ENCODE results near the gene ANKS1A. TPM values are rescaled to one million over a fixed set of nuclear protein-coding genes. Genes with fewer than 3 reads are reported as not detected.
"Not testable (repeated sequence)": the region's sequence is repeated elsewhere in the genome, so short reads cannot be mapped to it uniquely, and the experiment has no call there.

The ANKS1A gene
- total RNA-seq, 2 donors from 2014 or later: 20.5 to 68.4 TPM

DNA sequence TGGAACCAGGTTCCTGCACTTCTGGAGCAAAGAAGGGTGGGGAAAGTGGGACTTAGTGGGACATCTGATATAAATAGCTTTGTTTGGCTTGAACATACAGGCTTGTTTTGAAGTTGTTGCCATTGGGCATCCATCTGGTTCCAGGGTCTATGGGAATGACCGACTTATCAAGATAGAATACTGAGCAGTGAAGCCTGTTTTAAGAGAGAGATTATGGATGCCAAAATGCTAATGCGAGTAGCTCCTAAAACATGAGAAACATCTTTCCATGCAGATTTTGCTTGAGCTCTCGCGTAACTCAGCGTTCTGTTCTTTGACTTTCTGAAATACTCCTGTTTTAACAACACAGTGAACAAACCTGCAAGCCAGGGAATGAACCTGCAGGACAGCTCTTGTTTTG lies 98.5 kb downstream of the ANKS1A start:
- no peak overlapping the region for H3K27ac ChIP-seq
- H3K9me3 ChIP-seq: no peaks in the 10 kb centered on the region
- no peaks in the 10 kb centered on the region for H3K27me3 ChIP-seq (replicated peaks; ENCODE audit: insufficient read depth)
- TF ChIP-seq POLR2AphosphoS5 (IDR thresholded peaks at IDR 0.05): no peak
- no peak overlapping the region for H3K4me3 ChIP-seq
- intact Hi-C loops (cut with DNase I): loop anchor here (1.0 to 5.0 kb wide), 3 partner anchors 153 to 255 kb away; no protein-coding TSS in a partner anchor
- no peak for DNase-seq (ENCODE audit: low spot score)
- peaks cover 0 to 5% of the 10 kb centered on the region in 2 donors for H3K36me3 ChIP-seq
- 90% methylated on average over 5 of the region's 5 CpGs for WGBS
- H3K4me1 ChIP-seq (replicated peaks): no peaks in the 10 kb centered on the region

DNA sequence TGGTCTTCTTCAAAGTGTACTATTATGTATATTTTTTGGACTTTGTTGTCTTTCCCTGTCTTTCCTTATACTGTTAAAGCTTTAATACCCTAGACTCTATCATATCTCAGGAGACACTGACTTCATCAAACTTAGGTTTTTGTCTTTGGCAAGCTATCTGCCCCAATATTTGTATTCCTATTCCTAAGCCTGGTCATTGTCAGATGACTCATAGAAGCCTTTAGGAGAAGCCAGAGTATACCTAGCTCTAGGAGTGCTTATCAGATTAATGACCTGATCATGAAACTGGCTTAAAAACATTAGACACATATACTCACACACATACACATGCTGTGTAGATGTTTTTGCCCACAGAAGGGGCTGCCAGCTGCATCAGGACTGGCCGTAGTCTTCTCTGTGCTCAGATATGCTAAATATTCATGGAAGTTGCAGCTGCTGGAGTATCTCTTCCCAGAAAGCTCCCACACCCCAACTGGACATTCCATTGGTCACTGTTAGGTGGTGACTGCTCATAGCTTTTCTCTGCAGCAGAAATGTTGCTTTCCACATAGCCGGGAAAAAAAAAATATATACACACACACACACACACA lies 102.0 kb downstream of the ANKS1A start:
- H3K27ac ChIP-seq: no peak overlapping the region
- no peaks in the 10 kb centered on the region for H3K9me3 ChIP-seq
- no peaks in the 10 kb centered on the region for H3K27me3 ChIP-seq (replicated peaks; ENCODE audit: insufficient read depth)
- no peak overlapping the region for H3K4me3 ChIP-seq
- TF ChIP-seq, protein P1, sequence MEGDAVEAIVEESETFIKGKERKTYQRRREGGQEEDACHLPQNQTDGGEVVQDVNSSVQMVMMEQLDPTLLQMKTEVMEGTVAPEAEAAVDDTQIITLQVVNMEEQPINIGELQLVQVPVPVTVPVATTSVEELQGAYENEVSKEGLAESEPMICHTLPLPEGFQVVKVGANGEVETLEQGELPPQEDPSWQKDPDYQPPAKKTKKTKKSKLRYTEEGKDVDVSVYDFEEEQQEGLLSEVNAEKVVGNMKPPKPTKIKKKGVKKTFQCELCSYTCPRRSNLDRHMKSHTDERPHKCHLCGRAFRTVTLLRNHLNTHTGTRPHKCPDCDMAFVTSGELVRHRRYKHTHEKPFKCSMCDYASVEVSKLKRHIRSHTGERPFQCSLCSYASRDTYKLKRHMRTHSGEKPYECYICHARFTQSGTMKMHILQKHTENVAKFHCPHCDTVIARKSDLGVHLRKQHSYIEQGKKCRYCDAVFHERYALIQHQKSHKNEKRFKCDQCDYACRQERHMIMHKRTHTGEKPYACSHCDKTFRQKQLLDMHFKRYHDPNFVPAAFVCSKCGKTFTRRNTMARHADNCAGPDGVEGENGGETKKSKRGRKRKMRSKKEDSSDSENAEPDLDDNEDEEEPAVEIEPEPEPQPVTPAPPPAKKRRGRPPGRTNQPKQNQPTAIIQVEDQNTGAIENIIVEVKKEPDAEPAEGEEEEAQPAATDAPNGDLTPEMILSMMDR (IDR thresholded peaks at IDR 0.05): no peak
- TF ChIP-seq POLR2A (IDR thresholded peaks at IDR 0.05) (no peak), POLR2AphosphoS5 (IDR thresholded peaks at IDR 0.05) (no peak)
- 77% methylated on average over 2 of the region's 2 CpGs for WGBS
- intact Hi-C loops (cut with DNase I): no loop called here
- H3K4me1 ChIP-seq (replicated peaks): no peaks in the 10 kb centered on the region
- no peaks in the 10 kb centered on the region for H3K36me3 ChIP-seq
- DNase-seq (ENCODE audit: low spot score): no peak

DNA sequence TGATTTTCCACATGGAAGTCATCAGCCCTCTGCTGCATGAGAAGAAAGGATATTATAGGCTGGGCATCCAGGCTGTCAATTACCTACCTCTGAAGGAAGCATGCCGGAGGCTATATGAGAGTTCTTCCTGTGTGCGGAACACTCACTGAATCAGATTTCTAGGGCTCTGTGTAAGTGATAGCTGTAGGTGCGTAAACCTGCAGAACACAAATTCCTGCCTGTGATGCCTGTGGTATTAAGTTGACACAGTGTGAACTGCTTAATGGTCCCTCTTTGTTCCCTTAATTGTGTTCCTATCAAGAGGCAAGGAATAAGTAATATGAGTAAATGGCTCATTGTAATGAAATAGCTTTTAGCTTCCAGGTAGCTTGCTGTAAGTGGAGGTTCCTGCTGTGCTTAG lies 103.3 kb downstream of the ANKS1A start:
- DNase-seq (ENCODE audit: low spot score): no peak
- Histone ChIP-seq H3K36me3 (no peaks in the 10 kb centered on the region), H3K27me3 (replicated peaks; ENCODE audit: insufficient read depth) (no peaks in the 10 kb centered on the region), H3K4me1 (replicated peaks) (no peaks in the 10 kb centered on the region), H3K9me3 (no peaks in the 10 kb centered on the region), H3K4me3 (no peak overlapping the region), H3K27ac (no peak overlapping the region)
- WGBS: 86% methylated on average over 3 of the region's 3 CpGs
- intact Hi-C loops (cut with DNase I): no loop called here
- TF ChIP-seq POLR2AphosphoS5 (IDR thresholded peaks at IDR 0.05) (no peak), POLR2A (IDR thresholded peaks at IDR 0.05) (no peak)
- TF ChIP-seq, protein P1 (IDR thresholded peaks at IDR 0.05): no peak

DNA sequence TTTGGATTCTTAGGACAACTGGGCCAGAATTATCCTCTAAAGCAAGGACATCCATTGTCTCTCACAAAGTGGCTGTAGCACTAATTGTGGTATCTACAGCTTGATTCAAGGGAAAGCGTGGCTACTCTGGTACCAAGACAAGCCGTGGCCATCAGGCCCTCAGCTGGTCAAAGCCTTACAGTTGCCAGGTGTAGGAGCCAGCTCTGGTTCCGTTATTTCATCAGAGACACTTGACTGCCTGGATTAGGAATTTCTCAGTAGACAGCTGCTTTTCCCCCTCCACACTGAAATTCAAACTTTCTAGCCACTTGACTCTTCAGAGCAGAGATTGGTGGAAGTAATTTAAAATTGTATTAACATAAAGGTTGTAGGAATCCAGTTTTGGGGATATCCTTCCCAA lies 104.2 kb downstream of the ANKS1A start:
- no peak overlapping the region for H3K4me3 ChIP-seq
- no peaks in the 10 kb centered on the region for H3K36me3 ChIP-seq
- no peaks in the 10 kb centered on the region for H3K27me3 ChIP-seq (replicated peaks; ENCODE audit: insufficient read depth)
- 94% methylated on average over 3 of the region's 3 CpGs for WGBS
- H3K27ac ChIP-seq: no peak overlapping the region
- intact Hi-C loops (cut with DNase I): no loop called here
- H3K4me1 ChIP-seq (replicated peaks): no peaks in the 10 kb centered on the region
- TF ChIP-seq, protein P1 (IDR thresholded peaks at IDR 0.05): no peak
- TF ChIP-seq POLR2AphosphoS5 (IDR thresholded peaks at IDR 0.05) (no peak), POLR2A (IDR thresholded peaks at IDR 0.05) (no peak)
- H3K9me3 ChIP-seq: no peaks in the 10 kb centered on the region
- DNase-seq (ENCODE audit: low spot score): no peak

DNA sequence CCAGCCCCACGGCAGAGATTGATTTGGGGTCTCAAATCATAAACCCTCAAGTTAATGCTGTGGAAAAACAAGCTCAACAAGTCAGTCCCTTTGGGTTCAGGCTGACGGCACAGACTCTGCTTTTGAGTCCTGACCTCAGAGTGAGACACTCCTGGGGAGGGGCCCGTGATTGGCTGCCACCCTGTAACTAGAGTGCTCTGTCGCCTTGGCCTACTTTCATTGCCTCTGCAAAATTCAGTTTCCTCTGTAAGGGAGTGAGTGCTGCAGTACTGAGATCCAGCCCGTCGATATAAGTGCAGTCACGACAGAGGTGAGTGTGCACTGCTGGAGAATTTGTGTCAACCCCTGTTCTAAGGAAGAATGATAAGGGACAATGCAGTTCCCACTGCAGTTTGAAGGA lies 105.6 kb downstream of the ANKS1A start:
- intact Hi-C loops (cut with DNase I): no loop called here
- TF ChIP-seq POLR2A (IDR thresholded peaks at IDR 0.05) (no peak), POLR2AphosphoS5 (IDR thresholded peaks at IDR 0.05) (no peak)
- TF ChIP-seq, protein P1 (IDR thresholded peaks at IDR 0.05): no peak
- no peaks in the 10 kb centered on the region for H3K27me3 ChIP-seq (replicated peaks; ENCODE audit: insufficient read depth)
- no peak for DNase-seq (ENCODE audit: low spot score)
- no peak overlapping the region for H3K27ac ChIP-seq
- H3K9me3 ChIP-seq: no peaks in the 10 kb centered on the region
- H3K4me3 ChIP-seq: no peak overlapping the region
- H3K36me3 ChIP-seq: no peaks in the 10 kb centered on the region
- 58% methylated on average over 7 of the region's 7 CpGs for WGBS
- no peaks in the 10 kb centered on the region for H3K4me1 ChIP-seq (replicated peaks)

DNA sequence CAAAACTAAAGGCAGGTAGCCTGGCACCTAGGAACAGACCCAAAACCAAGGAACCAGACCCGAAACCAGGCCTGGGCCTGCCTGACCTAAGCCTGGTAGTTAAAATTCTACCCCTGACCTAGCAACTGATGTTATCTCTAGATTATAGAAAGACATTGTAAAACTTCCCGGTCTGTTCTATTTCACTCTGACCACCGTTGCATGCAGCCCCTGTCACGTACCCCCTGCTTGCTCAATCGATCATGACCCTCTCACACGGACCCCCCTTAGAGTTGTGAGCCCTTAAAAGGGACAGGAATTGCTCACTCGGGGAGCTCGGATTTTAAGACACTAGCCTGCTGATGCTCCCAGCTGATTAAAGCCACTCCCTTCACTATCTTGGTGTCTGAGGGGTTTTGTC lies 109.4 kb downstream of the ANKS1A start:
- H3K4me3 ChIP-seq; DNase-seq (ENCODE audit: low spot score); H3K27me3 ChIP-seq (replicated peaks; ENCODE audit: insufficient read depth); H3K27ac ChIP-seq; H3K9me3 ChIP-seq; H3K4me1 ChIP-seq (replicated peaks); intact Hi-C loops (cut with DNase I); H3K36me3 ChIP-seq: not testable (repeated sequence)
- 67% methylated on average over 8 of the region's 8 CpGs for WGBS

DNA sequence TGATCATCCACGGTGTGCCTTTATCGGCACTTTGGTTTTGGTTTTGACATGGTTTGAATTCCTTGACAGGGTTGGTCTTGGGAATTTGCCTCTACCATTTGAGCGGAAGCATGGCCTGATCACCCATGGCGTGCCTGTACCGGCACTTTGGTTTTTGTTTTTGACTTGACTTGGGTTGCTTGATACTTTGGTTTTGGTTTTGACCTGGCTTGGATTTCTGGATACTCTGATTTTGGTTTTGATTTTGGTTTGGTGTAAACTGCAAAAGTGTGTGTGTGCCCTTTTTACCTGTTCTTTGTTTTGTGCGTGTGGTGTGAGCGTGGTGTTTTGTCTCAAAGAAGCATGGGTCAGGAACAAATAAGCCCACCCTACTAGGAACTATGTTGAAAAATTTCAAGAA lies 110.1 kb downstream of the ANKS1A start:
- H3K4me3 ChIP-seq; intact Hi-C loops (cut with DNase I); H3K9me3 ChIP-seq; H3K4me1 ChIP-seq (replicated peaks); DNase-seq (ENCODE audit: low spot score); H3K27me3 ChIP-seq (replicated peaks; ENCODE audit: insufficient read depth); H3K36me3 ChIP-seq; H3K27ac ChIP-seq: not testable (repeated sequence)
- 92% methylated on average over 7 of the region's 7 CpGs for WGBS

DNA sequence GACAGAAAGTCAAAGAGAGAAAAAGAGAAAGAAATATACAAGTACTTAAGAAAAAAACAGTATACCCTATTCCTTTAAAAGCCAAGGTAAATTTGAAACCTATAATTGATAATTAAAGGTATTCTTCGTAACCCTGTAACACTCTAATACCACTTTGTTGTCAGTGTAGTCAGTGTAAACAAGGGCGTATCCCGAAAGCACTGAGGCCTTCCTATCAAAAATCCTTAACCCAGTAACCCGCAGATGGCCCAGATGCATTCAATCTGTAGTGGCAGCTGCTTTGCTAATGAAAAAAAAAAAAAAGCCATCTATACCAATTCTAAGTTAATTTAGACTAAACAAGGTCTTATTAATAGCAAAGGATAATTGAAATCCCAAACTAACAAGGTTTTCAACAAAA lies 110.9 kb downstream of the ANKS1A start:
- H3K4me1 ChIP-seq (replicated peaks); H3K36me3 ChIP-seq; intact Hi-C loops (cut with DNase I); DNase-seq (ENCODE audit: low spot score); H3K9me3 ChIP-seq; H3K4me3 ChIP-seq; H3K27ac ChIP-seq; H3K27me3 ChIP-seq (replicated peaks; ENCODE audit: insufficient read depth): not testable (repeated sequence)
- WGBS: 90% methylated on average over 4 of the region's 4 CpGs

DNA sequence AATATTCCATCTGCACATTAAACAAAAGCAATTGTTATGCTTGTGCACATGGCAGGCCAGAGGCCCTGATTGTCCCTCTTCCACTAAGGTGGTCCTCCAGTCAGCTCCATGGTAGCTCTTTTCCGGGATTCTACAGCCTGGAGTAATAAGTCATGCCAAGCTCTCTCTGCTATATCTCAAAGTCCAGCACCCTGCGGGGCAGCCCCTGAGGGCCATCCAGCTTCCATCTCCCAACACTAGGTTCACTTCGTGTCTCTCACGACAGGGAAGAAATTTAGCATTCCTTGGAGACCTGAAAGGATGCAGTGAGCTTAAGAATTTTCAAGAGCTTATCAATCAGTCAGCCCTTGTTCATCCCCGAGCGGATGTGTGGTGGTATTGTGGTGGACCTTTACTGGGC lies 112.3 kb downstream of the ANKS1A start:
- H3K27ac ChIP-seq; intact Hi-C loops (cut with DNase I); H3K4me1 ChIP-seq (replicated peaks); H3K36me3 ChIP-seq; H3K9me3 ChIP-seq; H3K4me3 ChIP-seq; DNase-seq (ENCODE audit: low spot score); H3K27me3 ChIP-seq (replicated peaks; ENCODE audit: insufficient read depth): not testable (repeated sequence)
- WGBS: 83% methylated on average over 6 of the region's 6 CpGs
